Naive thymus-derived CD4-positive, alpha-beta T cell (primary cell): ENCODE results near the gene COX6B2. TPM values are rescaled to one million over a fixed set of nuclear protein-coding genes. Genes with fewer than 3 reads are reported as not detected.

Experiments
- ATAC-seq: fragments of 150-1000 bp; cut with Tn5 transposase; 2 replicates; pipeline ENCODE4 v1.10.0; 2021; ENCODE audit warnings: mild to moderate bottlenecking, moderate library complexity
- CTCF ChIA-PET: fragments of 350-600 bp; sonication (Branson Sonifier 250); formaldehyde crosslinking; loops from one replicate; lab custom pipeline; 2021; ENCODE audit warnings: antibody characterized with exemption; lab: Charles Lee
- POLR2A ChIA-PET: fragments of 350-600 bp; sonication (Branson Sonifier 250); formaldehyde crosslinking; loops from one replicate; lab custom pipeline; 2021; ENCODE audit warnings: antibody characterized with exemption, inconsistent platforms; lab: Charles Lee
- DNase-seq, 9 donors: peaks; one replicate each; pipeline versions ENCODE4 v3.0.0 to v3.0.0-alpha.2; 2020 to 2022; ENCODE audit warnings: mixed read lengths in 1 of 9
- H3K27ac ChIP-seq: one replicate; pipeline ENCODE4 v1.7.0; 2013; ENCODE audit warnings: mild to moderate bottlenecking, low read depth, low read length, moderate library complexity
- H3K27me3 ChIP-seq, 2 donors: one replicate each; pipeline ENCODE4 v1.7.0; 2013; ENCODE audit warnings: low read length in 2 of 2, mild to moderate bottlenecking in 2 of 2, moderate library complexity in 2 of 2; ENCODE audit not compliant: control insufficient read depth in 2 of 2, insufficient read depth in 2 of 2
- H3K36me3 ChIP-seq, 3 experiments: 1 replicate in 2 of 3; 2 replicates in 1 of 3; pipeline ENCODE4 v1.7.0; 2013; ENCODE audit warnings: low read length in 3 of 3, mild to moderate bottlenecking in 3 of 3, moderate library complexity in 1 of 3; ENCODE audit not compliant: insufficient read depth in 3 of 3, control insufficient read depth in 2 of 3
- H3K4me1 ChIP-seq, 2 donors: one replicate each; pipeline ENCODE4 v1.7.0; 2013; ENCODE audit warnings: low read length in 2 of 2, mild to moderate bottlenecking in 2 of 2, moderate library complexity in 1 of 2; ENCODE audit not compliant: control insufficient read depth in 2 of 2, insufficient read depth in 2 of 2
- H3K4me3 ChIP-seq: 2 replicates; pipeline ENCODE4 v1.7.0; 2013; ENCODE audit warnings: mild to moderate bottlenecking, low read length
- H3K9me3 ChIP-seq, 3 experiments: 1 replicate in 2 of 3; 2 replicates in 1 of 3; pipeline ENCODE4 v1.7.0; 2013; ENCODE audit warnings: low read length in 3 of 3; ENCODE audit not compliant: control insufficient read depth in 2 of 3
- H3K27ac Mint-ChIP-seq, 9 donors: one replicate each; pipeline ENCODE4 v1.8.0; 2020 to 2022; ENCODE audit warnings: mixed read lengths in 9 of 9, mild to moderate bottlenecking in 8 of 9, moderate library complexity in 5 of 9, inconsistent platforms in 2 of 9
- H3K27me3 Mint-ChIP-seq, 5 donors: one replicate each; pipeline ENCODE4 v1.8.0; 2021 to 2022; ENCODE audit warnings: mixed read lengths in 5 of 5, mild to moderate bottlenecking in 1 of 5
- H3K36me3 Mint-ChIP-seq, 5 donors: one replicate each; pipeline ENCODE4 v1.8.0; 2020 to 2022; ENCODE audit warnings: mixed read lengths in 5 of 5, mild to moderate bottlenecking in 3 of 5, inconsistent platforms in 1 of 5
- H3K4me1 Mint-ChIP-seq, 7 donors: one replicate each; pipeline ENCODE4 v1.8.0; 2020 to 2022; ENCODE audit warnings: mixed read lengths in 7 of 7, mild to moderate bottlenecking in 3 of 7, inconsistent platforms in 1 of 7
- H3K4me3 Mint-ChIP-seq, 10 donors: one replicate each; pipeline ENCODE4 v1.8.0; 2020 to 2022; ENCODE audit warnings: mild to moderate bottlenecking in 10 of 10, mixed read lengths in 10 of 10, moderate library complexity in 6 of 10, inconsistent platforms in 2 of 10
- H3K9me3 Mint-ChIP-seq, 11 donors: one replicate each; pipeline ENCODE4 v1.8.0; 2020 to 2022; ENCODE audit warnings: mixed read lengths in 11 of 11, mild to moderate bottlenecking in 4 of 11, inconsistent platforms in 1 of 11, moderate library complexity in 1 of 11
- intact Hi-C, 2 donors: fragments of 100-400 bp; cut with micrococcal nuclease; formaldehyde crosslinking; loops; one replicate each; pipeline ENCODE4 v1.15.1; 2023
- polyA plus RNA-seq, 2 donors: library from polyadenylated mRNA; unstranded; fragments of 300-500 nt; fragmentation: Illumina TruSeq; gene quantifications; one replicate each; pipeline ENCODE4 v1.2.3, GENCODE V29; 2021
- total RNA-seq, 6 experiments: library from RNA in 5 of 6; stranded (reverse) in 5 of 6; gene quantifications; 1 replicate in 5 of 6; 2 replicates in 1 of 6; pipeline ENCODE4 v1.2.3 and lab custom pipeline; 2021 to 2026

COX6B2 gene
- total and polyA plus RNA-seq, 7 experiments from 2014 or later = 0.37 to 0.49 TPM; not detected in 5

DNA sequence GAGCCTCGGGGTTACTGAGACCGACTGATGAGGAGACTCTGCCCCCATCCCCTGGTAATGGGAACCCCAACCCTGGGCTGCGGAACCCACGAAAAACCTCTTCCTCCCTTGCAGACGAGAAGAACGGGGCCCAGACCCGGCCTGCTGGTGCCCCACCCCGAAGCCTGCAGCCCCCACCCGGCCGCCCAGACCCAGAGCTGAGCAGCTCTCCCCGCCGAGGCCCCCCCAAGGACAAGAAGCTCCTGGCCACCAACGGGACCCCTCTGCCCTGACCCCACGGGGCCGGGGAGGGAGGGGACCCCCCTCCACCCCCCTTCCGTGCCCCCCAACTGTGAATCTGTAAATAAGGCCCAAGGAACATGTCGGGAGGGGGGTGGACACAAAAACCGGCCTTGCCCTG, 42.7 kb downstream of the COX6B2 start:
- Histone ChIP-seq H3K9me3 (no peaks in the 10 kb centered on the region), H3K36me3 (no peaks in the 10 kb centered on the region), H3K27ac (no peak overlapping the region), H3K4me3 (no peak overlapping the region), H3K4me1 (no peaks in the 10 kb centered on the region), H3K27me3 (no peaks in the 10 kb centered on the region)
- DNase-seq (no peak), ATAC-seq (no peak)
- intact Hi-C loops = no loop called here
- Mint-ChIP-seq H3K27ac (no peak overlapping the region), H3K27me3 (no peaks in the 10 kb centered on the region), H3K4me1 (peaks cover 0 to 2% (median 0%) of the 10 kb centered on the region in 7 donors), H3K4me3 (no peak overlapping the region), H3K9me3 (no peaks in the 10 kb centered on the region), H3K36me3 (no peaks in the 10 kb centered on the region)
- POLR2A ChIA-PET = no interaction called here
- CTCF ChIA-PET = no interaction called here

DNA sequence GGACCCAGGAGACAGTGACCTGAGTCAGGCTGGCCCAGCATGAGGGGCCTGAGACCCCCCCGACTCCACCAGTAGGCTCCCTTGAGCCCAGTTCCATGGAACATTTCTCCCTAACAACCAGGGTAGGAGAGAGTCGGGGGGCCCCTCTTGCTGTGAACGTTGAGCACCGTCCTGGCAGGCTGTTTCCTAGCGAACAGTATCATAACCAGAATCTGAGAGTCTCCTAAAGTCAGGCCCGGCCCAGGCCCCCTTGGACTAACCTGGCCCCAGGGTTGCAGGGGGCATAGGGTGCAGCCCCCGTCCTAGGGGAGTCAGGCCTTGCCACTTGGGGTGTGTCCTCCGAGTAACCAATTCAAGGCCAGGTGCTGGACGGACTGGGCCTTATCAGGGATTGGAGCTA, 43.1 kb downstream of the COX6B2 start:
- no peaks in the 10 kb centered on the region for H3K9me3 ChIP-seq
- no peak overlapping the region for H3K4me3 ChIP-seq
- Mint-ChIP-seq H3K9me3 (no peaks in the 10 kb centered on the region), H3K27me3 (no peaks in the 10 kb centered on the region), H3K36me3 (no peaks in the 10 kb centered on the region), H3K27ac (no peak overlapping the region), H3K4me1 (peaks cover 0 to 2% (median 0%) of the 10 kb centered on the region in 7 donors), H3K4me3 (no peak overlapping the region)
- CTCF ChIA-PET = no interaction called here
- DNase-seq = no peak
- no peak overlapping the region for H3K27ac ChIP-seq
- H3K4me1 ChIP-seq = no peaks in the 10 kb centered on the region
- POLR2A ChIA-PET = no interaction called here
- H3K36me3 ChIP-seq = no peaks in the 10 kb centered on the region
- no peaks in the 10 kb centered on the region for H3K27me3 ChIP-seq
- intact Hi-C loops = no loop called here
- ATAC-seq = no peak

DNA sequence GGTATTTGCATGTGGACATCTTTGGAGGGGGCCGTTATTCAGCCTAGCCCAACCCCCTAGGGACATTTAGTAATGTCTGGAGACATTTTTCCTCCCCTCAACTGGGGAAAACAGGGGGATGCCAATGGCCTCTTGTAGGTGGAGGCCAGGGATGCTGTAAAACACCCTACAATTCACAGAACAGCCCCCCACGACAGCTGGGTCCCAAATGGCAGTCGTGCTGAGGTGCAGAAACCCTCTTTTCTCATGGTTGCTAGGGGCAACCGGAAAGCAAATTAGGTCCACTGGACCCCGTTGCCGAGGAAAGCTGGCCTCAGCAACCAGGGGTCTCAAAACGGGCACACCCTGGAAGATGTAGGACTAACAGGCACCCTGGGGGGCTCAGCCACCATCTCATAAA, 44.0 kb downstream of the COX6B2 start:
- H3K9me3 Mint-ChIP-seq = no peaks in the 10 kb centered on the region
- no peak overlapping the region for H3K4me3 Mint-ChIP-seq
- DNase-seq (no peak), ATAC-seq (no peak)
- no peaks in the 10 kb centered on the region for H3K36me3 ChIP-seq
- ChIA-PET POLR2A (no interaction called here), CTCF (no interaction called here)
- no peak overlapping the region for H3K27ac Mint-ChIP-seq
- peaks cover 0 to under 1% (median 0%) of the 10 kb centered on the region in 5 donors for H3K36me3 Mint-ChIP-seq
- no peaks in the 10 kb centered on the region for H3K27me3 Mint-ChIP-seq
- no peaks in the 10 kb centered on the region for H3K4me1 ChIP-seq
- intact Hi-C loops = no loop called here
- H3K27me3 ChIP-seq = no peaks in the 10 kb centered on the region
- no peak overlapping the region for H3K4me3 ChIP-seq
- no peaks in the 10 kb centered on the region for H3K9me3 ChIP-seq
- peaks cover 0 to 4% (median 2%) of the 10 kb centered on the region in 7 donors for H3K4me1 Mint-ChIP-seq
- no peak overlapping the region for H3K27ac ChIP-seq

DNA sequence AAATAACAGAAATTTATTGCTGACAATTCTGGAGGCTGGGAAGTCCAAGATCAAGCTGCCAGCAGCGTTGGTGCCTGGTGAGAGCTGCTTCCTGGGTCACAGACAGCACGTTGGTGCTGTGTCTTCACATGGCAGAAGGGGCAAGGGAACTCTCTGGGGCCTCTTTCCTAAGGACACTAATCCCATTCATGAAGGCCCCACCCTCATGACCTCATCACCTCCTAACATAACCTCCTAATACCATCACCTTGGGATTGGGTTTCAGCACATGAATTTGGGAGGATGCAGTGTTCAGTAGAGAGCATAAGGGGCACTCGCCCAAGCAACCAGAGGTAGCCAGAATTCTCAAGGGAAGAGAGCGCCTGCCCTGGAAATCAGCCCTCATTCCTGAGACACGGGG, 45.1 kb downstream of the COX6B2 start:
- H3K4me1 ChIP-seq = no peaks in the 10 kb centered on the region
- POLR2A ChIA-PET = no interaction called here
- no peaks in the 10 kb centered on the region for H3K9me3 ChIP-seq
- intact Hi-C loops = loop anchor here in 1 of 2 donors (10.0 kb wide), 1 partner anchor 165 kb away; the partner anchor contains the start of gene TNNT1
- Mint-ChIP-seq H3K4me3 (no peak overlapping the region), H3K27me3 (no peaks in the 10 kb centered on the region), H3K9me3 (no peaks in the 10 kb centered on the region), H3K4me1 (peaks cover 0 to 8% (median 5%) of the 10 kb centered on the region in 7 donors), H3K36me3 (peaks cover 0 to 3% (median 0%) of the 10 kb centered on the region in 5 donors), H3K27ac (no peak overlapping the region)
- CTCF ChIA-PET = no interaction called here
- H3K36me3 ChIP-seq = no peaks in the 10 kb centered on the region
- H3K27ac ChIP-seq = no peak overlapping the region
- ATAC-seq = no peak
- DNase-seq = no peak
- no peak overlapping the region for H3K4me3 ChIP-seq
- H3K27me3 ChIP-seq = no peaks in the 10 kb centered on the region

DNA sequence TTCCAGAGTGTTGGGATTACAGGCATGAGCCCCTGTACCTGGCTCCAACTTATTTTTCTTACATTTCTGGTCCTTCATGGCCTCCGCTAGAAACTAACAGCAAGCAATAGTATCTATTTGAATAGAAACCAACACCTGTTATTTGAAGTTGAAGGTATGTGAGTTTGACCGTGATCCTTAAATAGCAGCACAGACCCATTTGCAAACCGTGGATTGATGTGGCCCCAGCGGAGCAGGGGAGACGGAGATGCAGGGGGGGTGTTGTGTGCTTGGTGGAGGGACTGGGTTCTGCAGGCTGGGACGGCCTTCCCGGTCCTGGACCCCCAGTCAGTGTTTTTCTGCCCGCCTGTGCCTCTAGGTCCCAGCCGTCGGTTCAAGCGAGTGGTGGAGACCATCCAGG, 46.2 kb downstream of the COX6B2 start:
- no peak for DNase-seq
- intact Hi-C loops = loop anchor here in 1 of 2 donors (10.0 kb wide), 1 partner anchor 163 kb away; the partner anchor contains the start of gene TNNT1
- no peak overlapping the region for H3K4me3 ChIP-seq
- CTCF ChIA-PET = no interaction called here
- no peak for ATAC-seq
- H3K9me3 ChIP-seq = no peaks in the 10 kb centered on the region
- H3K36me3 ChIP-seq = no peaks in the 10 kb centered on the region
- H3K27ac ChIP-seq = no peak overlapping the region
- Mint-ChIP-seq H3K27ac (no peak overlapping the region), H3K9me3 (no peaks in the 10 kb centered on the region), H3K36me3 (peaks cover 0 to 3% (median 0%) of the 10 kb centered on the region in 5 donors), H3K27me3 (no peaks in the 10 kb centered on the region), H3K4me3 (no peak overlapping the region), H3K4me1 (peaks cover 0 to 8% (median 5%) of the 10 kb centered on the region in 7 donors)
- no peaks in the 10 kb centered on the region for H3K4me1 ChIP-seq
- POLR2A ChIA-PET = interaction anchor here (0.7 kb wide), 1 partner anchor 49 kb away, joined by 3 read pairs; no protein-coding TSS in a partner anchor
- H3K27me3 ChIP-seq = no peaks in the 10 kb centered on the region

DNA sequence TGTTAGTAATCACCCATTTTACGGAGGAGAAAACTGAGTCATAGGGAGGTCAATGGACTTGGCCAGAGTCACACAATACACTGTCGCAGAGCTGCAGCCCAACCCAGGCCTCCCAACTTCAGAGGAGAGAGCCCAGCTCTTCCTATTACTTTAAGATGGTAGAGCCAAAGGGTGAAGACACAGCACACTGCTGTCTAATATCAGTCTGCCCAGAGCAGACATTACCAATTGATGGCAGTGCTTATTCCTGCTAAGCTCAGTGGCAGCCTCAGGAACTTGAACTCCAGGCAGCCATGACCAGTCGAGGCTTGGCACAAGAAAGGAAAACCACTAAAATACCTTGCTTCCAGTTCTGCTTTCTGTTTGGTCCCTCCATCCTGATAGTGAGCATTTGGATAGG, 47.8 kb downstream of the COX6B2 start:
- H3K27ac ChIP-seq = no peak overlapping the region
- no peaks in the 10 kb centered on the region for H3K36me3 ChIP-seq
- Mint-ChIP-seq H3K4me3 (no peak overlapping the region), H3K27me3 (no peaks in the 10 kb centered on the region), H3K4me1 (peaks cover 0 to 13% (median 9%) of the 10 kb centered on the region in 7 donors), H3K9me3 (no peaks in the 10 kb centered on the region), H3K36me3 (peaks cover 0 to 3% (median 0%) of the 10 kb centered on the region in 5 donors), H3K27ac (no peak overlapping the region)
- POLR2A ChIA-PET = interaction anchor here (1.2 to 1.4 kb wide), 2 partner anchors 50 to 102 kb away, joined by 3 read pairs; no protein-coding TSS in a partner anchor
- DNase-seq = no peak
- no peak for ATAC-seq
- intact Hi-C loops = loop anchor here in 1 of 2 donors (10.0 kb wide), 1 partner anchor 162 kb away; the partner anchor contains the start of gene TNNT1
- H3K4me3 ChIP-seq = no peak overlapping the region
- peaks cover 0 to 4% of the 10 kb centered on the region in 2 donors for H3K4me1 ChIP-seq
- H3K9me3 ChIP-seq = no peaks in the 10 kb centered on the region
- no peaks in the 10 kb centered on the region for H3K27me3 ChIP-seq
- CTCF ChIA-PET = no interaction called here
